ENCODE measurements around the gene RAX.
"Not testable (repeated sequence)": the region's sequence is repeated elsewhere in the genome, so short reads cannot be mapped to it uniquely, and the experiment has no call there.

RAX gene

DNA sequence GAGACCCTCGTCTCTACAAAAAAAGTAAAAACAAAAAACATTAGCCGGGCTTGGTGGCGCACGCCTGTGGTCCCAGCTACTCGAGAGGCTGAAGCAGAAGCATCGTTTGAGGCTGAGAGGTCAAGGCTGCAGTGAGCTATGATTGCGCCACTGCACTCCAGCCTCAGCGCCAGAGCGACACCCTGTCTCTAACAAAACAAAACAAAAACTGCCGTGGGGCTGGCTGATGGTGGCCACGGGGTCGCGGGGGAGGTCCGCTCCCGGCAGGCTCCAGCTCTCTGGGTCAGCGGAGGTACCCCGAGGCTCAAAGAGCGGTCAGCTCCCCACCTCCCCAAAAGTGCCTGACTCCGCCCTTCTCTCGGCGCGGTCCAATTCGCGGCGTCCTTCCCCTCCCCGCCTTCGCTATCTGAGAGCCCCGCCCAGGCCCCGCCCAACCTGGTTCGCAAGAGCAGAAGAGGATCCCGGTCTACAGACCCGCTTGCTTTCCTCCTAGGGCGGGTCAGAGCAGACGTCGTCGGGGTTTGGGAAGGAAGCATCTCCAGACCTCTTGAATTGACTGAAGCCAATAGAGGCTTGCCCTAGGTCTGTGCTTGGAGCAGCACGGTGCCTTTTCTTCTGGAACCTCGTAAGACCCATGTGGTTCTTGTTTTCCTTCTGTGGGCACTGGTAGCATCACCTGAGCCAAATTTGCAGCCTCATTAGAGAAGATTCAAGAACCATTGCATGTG lies 7.8 kb downstream of the RAX start:
- H3K27me3 ChIP-seq (ENCODE audit: insufficient read depth, low read length), result peaks cover 82% of the 10 kb centered on the region

DNA sequence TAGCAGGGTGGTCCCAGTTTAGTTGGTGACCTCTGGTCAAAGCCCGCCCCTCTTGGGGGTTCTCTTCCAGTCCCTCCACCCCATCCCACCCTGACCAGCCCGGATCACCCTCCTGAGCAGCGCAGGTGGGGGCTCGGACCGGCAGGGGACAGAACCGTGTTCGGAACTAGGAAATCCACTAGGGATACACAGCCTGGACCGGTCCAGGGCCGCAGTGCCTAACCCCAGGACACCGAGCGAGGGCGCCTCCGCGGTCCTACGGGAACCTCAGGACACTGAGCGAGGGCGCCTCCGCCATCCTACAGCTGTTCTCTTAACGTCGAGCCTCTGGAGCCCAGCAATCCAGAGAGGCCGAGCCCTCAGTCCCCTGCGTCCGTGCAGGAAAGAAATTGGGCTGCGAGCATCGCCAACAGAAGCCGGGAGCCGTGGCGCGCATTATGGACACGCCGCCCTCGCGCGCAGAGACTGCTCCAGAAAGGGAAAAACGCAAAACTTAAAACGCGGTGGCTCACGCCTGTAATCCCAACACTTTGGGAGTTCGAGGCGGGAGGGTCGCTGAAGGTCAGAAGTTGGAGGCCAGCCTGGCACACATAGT lies 8.5 kb downstream of the RAX start:
- no peak overlapping the region for H3K9ac ChIP-seq (ENCODE audit: low read depth, low read length)
- no peak overlapping the region for H3K27ac ChIP-seq (ENCODE audit: low read length)
- H3K27me3 ChIP-seq (ENCODE audit: insufficient read depth, low read length), result peaks cover 78% of the 10 kb centered on the region
- peak overlapping the region; percentile 61; the same call in 1 of the 2 replicates for H3K4me3 ChIP-seq (ENCODE audit: low read length)
- H3K9me3 ChIP-seq (ENCODE audit: insufficient read depth, low read depth, low read length), result peaks cover 19% of the 10 kb centered on the region; the same call in 1 of the 2 replicates
- H3K4me1 ChIP-seq (ENCODE audit: insufficient read depth, low read length), result peaks cover 10% of the 10 kb centered on the region
- H3K36me3 ChIP-seq (ENCODE audit: insufficient read depth, low read depth, low read length), result no peaks in the 10 kb centered on the region

More for the DNA sequence above, 7.8 kb downstream of the RAX start:
- Histone ChIP-seq H3K36me3 (ENCODE audit: insufficient read depth, low read depth, low read length) (no peaks in the 10 kb centered on the region), H3K9ac (ENCODE audit: low read depth, low read length) (no peak overlapping the region), H3K9me3 (ENCODE audit: insufficient read depth, low read depth, low read length) (peaks cover 19% of the 10 kb centered on the region; the same call in 1 of the 2 replicates), H3K4me3 (ENCODE audit: low read length) (peak overlapping the region; percentile 61; the same call in 1 of the 2 replicates), H3K27ac (ENCODE audit: low read length) (no peak overlapping the region), H3K4me1 (ENCODE audit: insufficient read depth, low read length) (peaks cover 10% of the 10 kb centered on the region)

DNA sequence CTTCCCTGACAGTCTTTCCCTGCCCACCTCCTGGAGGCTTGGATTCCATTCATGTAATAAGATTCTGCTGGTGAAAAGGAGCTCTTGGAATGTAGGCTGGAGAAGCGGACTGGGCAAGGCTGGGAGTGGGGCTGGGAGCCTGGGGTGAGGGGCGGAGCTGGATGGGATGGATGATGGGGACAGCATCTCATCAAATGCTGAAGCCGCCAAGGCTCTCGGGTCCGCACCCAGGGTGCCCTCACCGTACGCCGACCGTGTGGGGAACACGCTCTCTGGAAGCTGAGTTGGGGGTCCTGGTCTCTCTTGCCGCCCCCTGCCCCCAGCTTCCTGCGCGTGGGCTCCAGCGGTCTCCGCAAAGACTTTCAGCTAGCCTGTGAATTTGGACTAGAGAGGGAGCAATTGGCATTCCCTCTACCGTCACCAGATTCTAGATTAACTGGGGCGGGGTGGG lies 9.1 kb downstream of the RAX start:
- Histone ChIP-seq H3K36me3 (ENCODE audit: insufficient read depth, low read depth, low read length) (no peaks in the 10 kb centered on the region), H3K9me3 (ENCODE audit: insufficient read depth, low read depth, low read length) (peaks cover 19% of the 10 kb centered on the region; the same call in 1 of the 2 replicates), H3K27me3 (ENCODE audit: insufficient read depth, low read length) (peaks cover 73% of the 10 kb centered on the region), H3K27ac (ENCODE audit: low read length) (no peak overlapping the region), H3K9ac (ENCODE audit: low read depth, low read length) (no peak overlapping the region), H3K4me3 (ENCODE audit: low read length) (peak overlapping the region; percentile 39; the same call in 1 of the 2 replicates), H3K4me1 (ENCODE audit: insufficient read depth, low read length) (peaks cover 10% of the 10 kb centered on the region)

DNA sequence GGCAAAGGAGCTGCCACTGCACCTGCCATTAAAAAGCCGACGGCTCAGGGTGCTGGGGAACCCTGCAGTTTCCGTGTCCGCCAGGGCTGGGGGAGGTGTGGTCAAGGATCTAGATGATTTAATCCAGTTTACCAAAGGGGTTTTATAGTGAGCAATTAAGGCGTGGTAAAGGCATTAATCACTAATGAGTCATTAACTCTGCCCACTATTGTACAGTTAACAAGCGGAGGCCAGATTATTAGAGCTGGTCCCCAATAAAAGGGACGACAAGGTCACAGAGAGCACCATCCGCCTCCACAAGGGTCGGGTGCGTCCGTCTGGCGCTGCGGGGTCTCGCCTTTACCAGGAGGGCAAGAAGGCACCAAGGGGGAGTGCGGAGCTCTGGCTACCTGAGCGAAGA lies 9.6 kb downstream of the RAX start:
- Histone ChIP-seq H3K36me3 (ENCODE audit: insufficient read depth, low read depth, low read length) (no peaks in the 10 kb centered on the region), H3K9me3 (ENCODE audit: insufficient read depth, low read depth, low read length) (peaks cover 19% of the 10 kb centered on the region; the same call in 1 of the 2 replicates), H3K27me3 (ENCODE audit: insufficient read depth, low read length) (peaks cover 69% of the 10 kb centered on the region), H3K9ac (ENCODE audit: low read depth, low read length) (no peak overlapping the region), H3K4me3 (ENCODE audit: low read length) (no peak overlapping the region), H3K27ac (ENCODE audit: low read length) (no peak overlapping the region), H3K4me1 (ENCODE audit: insufficient read depth, low read length) (peaks cover 10% of the 10 kb centered on the region)

DNA sequence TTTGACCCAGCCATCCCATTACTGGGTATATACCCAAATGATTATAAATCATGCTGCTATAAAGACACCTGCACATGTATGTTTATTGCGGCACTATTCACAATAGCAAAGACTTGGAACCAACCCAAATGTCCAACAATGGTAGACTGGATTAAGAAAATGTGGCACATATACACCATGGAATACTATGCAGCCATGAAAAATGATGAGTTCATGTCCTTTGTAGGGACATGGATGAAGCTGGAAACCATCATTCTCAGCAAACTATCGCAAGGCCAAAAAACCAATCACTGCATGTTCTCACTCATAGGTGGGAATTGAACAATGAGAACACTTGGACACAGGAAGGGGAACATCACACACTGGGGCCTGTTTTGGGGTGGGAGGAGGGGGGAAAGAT lies 11.0 kb downstream of the RAX start:
- not testable (repeated sequence) for H3K4me1 ChIP-seq (ENCODE audit: insufficient read depth, low read length); H3K36me3 ChIP-seq (ENCODE audit: insufficient read depth, low read depth, low read length); H3K4me3 ChIP-seq (ENCODE audit: low read length); H3K9ac ChIP-seq (ENCODE audit: low read depth, low read length); H3K27ac ChIP-seq (ENCODE audit: low read length)
- H3K9me3 ChIP-seq (ENCODE audit: insufficient read depth, low read depth, low read length), result peaks cover 10% of the 10 kb centered on the region; the same call in 1 of the 2 replicates
- peaks cover 54% of the 10 kb centered on the region for H3K27me3 ChIP-seq (ENCODE audit: insufficient read depth, low read length)

DNA sequence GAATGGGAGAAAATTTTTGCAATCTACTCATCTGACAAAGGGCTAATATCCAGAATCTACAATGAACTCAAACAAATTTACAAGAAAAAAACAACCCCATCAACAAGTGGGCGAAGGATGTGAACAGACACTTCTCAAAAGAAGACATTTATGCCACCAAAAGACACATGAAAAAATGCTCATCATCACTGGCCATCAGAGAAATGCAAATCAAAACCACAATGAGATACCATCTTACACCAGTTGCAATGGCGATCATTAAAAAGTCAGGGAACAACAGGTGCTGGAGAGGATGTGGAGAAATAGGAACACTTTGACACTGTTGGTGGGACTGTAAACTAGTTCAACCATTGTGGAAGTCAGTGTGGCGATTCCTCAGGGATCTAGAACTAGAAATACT lies 11.4 kb downstream of the RAX start:
- H3K27ac ChIP-seq (ENCODE audit: low read length); H3K9me3 ChIP-seq (ENCODE audit: insufficient read depth, low read depth, low read length); H3K4me1 ChIP-seq (ENCODE audit: insufficient read depth, low read length); H3K4me3 ChIP-seq (ENCODE audit: low read length); H3K9ac ChIP-seq (ENCODE audit: low read depth, low read length); H3K36me3 ChIP-seq (ENCODE audit: insufficient read depth, low read depth, low read length): not testable (repeated sequence)
- peaks cover 50% of the 10 kb centered on the region for H3K27me3 ChIP-seq (ENCODE audit: insufficient read depth, low read length)

DNA sequence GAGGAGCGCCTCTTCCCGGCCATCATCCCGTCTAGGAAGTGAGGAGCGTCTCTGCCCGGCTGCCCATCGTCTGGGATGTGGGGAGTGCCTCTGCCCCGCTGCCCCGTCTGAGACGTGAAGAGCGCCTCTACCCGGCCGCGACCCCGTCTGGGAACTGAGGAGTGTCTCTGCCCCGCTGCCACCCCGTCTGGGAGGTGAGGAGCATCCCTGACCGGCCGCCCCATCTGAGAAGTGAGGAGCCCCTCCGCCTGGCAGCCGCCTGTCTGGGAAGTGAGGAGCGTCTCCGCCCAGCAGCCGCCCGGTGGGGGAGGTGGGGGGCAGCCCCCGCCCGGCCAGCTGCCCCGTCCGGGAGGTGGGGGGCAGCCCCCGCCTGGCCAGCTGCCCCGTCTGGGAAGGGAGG lies 17.8 kb downstream of the RAX start:
- not testable (repeated sequence) for H3K36me3 ChIP-seq (ENCODE audit: insufficient read depth, low read depth, low read length); H3K4me3 ChIP-seq (ENCODE audit: low read length); H3K27ac ChIP-seq (ENCODE audit: low read length)

DNA sequence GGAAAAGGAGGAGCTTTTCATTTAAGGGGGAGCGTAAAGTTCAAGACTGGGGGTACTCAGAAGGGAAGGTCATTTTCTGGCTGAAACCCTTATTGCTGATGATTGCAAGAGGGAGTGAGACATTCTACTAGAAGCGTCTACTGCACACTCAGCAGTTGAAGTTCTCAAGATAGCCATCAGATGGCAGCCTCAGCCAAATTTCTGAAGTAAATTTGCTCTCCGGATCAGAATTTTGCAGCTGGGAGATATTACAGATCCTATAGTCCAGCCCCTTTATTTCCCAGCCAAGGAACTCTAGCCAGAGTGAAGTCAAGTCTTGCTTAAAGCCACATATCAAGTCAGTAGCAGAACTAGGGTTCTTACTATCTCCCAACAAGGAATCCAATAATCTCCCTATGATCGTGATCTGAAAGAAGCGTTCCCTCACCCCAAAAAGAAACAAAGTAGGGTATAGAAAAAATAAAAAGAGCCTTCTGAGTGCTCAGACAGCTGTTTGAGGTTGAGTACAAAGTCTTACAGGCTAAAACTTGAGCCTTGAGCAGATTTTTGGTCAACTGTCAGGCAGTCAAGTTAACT lies 24.0 kb downstream of the RAX start:
- Histone ChIP-seq H3K4me3 (ENCODE audit: low read length) (no peak overlapping the region), H3K4me1 (ENCODE audit: insufficient read depth, low read length) (no peaks in the 10 kb centered on the region), H3K36me3 (ENCODE audit: insufficient read depth, low read depth, low read length) (no peaks in the 10 kb centered on the region), H3K27me3 (ENCODE audit: insufficient read depth, low read length) (peaks cover 50% of the 10 kb centered on the region), H3K9me3 (ENCODE audit: insufficient read depth, low read depth, low read length) (no peaks in the 10 kb centered on the region), H3K27ac (ENCODE audit: low read length) (no peak overlapping the region), H3K9ac (ENCODE audit: low read depth, low read length) (no peak overlapping the region)

More for the DNA sequence above, 17.8 kb downstream of the RAX start:
- not testable (repeated sequence) for H3K9ac ChIP-seq (ENCODE audit: low read depth, low read length); H3K4me1 ChIP-seq (ENCODE audit: insufficient read depth, low read length); H3K9me3 ChIP-seq (ENCODE audit: insufficient read depth, low read depth, low read length)
- peaks cover 11% of the 10 kb centered on the region; the same call in 1 of the 2 replicates for H3K27me3 ChIP-seq (ENCODE audit: insufficient read depth, low read length)

DNA sequence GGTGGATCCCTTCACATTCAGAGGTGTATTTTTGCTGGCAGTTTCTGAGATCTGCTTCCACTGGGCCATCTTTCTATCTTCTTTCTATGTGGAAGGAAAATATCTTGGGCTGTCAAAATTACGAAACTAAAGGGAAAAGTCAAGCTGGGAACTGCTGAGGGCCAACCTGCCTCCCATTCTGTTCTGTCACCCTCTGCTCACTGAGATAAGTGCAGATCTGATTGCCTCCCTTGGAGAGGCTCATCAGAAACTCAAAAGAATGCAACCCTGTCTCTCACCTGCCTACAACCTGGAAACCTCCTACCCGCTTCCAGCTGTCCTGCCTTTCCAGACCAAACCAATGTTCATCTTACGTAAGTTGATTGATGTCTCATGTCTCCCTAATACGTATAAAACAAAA lies 26.5 kb downstream of the RAX start:
- Histone ChIP-seq H3K9ac (ENCODE audit: low read depth, low read length) (no peak overlapping the region), H3K4me1 (ENCODE audit: insufficient read depth, low read length) (no peaks in the 10 kb centered on the region), H3K27ac (ENCODE audit: low read length) (no peak overlapping the region), H3K36me3 (ENCODE audit: insufficient read depth, low read depth, low read length) (no peaks in the 10 kb centered on the region), H3K27me3 (ENCODE audit: insufficient read depth, low read length) (peaks cover 50% of the 10 kb centered on the region), H3K9me3 (ENCODE audit: insufficient read depth, low read depth, low read length) (no peaks in the 10 kb centered on the region), H3K4me3 (ENCODE audit: low read length) (no peak overlapping the region)

DNA sequence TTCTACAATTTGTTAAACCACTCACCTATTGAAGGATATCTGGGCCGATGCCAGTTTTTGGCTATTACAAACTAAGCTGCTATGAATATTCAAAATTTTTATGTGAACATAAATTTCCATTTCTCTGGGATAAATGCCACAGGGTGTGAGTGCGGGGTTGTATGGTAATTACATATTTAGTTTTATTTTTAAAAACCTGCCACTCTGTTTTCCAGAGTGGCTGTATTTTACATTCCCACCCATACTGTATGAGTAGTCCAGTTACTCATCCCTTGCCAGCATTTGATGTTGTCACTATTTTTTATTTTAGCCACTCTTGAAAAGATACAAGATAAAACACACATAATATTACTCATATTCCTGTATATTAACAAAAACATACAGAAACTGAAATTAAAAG lies 30.3 kb downstream of the RAX start:
- no peaks in the 10 kb centered on the region for H3K4me1 ChIP-seq (ENCODE audit: insufficient read depth, low read length)
- H3K27me3 ChIP-seq (ENCODE audit: insufficient read depth, low read length), result peaks cover 36% of the 10 kb centered on the region
- no peaks in the 10 kb centered on the region for H3K36me3 ChIP-seq (ENCODE audit: insufficient read depth, low read depth, low read length)
- no peak overlapping the region for H3K9ac ChIP-seq (ENCODE audit: low read depth, low read length)
- H3K27ac ChIP-seq (ENCODE audit: low read length), result no peak overlapping the region
- H3K4me3 ChIP-seq (ENCODE audit: low read length), result no peak overlapping the region
- H3K9me3 ChIP-seq (ENCODE audit: insufficient read depth, low read depth, low read length), result no peaks in the 10 kb centered on the region

DNA sequence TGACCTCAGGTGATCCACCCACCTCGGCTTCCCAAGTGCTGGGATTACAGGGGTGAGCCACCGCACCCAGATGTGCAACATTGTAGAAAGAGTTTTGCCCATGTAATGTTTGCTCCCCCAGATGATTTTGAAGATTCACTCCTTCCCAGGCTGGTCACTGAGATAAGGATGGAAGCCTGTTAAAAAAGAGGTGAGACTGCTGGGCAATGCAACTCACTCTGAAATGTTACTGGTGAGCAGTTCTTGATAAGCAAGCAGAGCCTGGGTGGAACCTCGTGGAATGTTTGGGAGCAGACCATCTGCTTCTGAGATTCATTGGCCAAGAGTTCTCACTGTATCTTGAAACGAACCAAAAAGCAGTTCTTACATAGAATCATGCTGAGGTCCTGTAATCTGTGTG lies 33.6 kb downstream of the RAX start:
- no peaks in the 10 kb centered on the region for H3K36me3 ChIP-seq (ENCODE audit: insufficient read depth, low read depth, low read length)
- H3K27me3 ChIP-seq (ENCODE audit: insufficient read depth, low read length), result peaks cover 6% of the 10 kb centered on the region; the same call in 1 of the 2 replicates
- H3K4me3 ChIP-seq (ENCODE audit: low read length), result no peak overlapping the region
- H3K9me3 ChIP-seq (ENCODE audit: insufficient read depth, low read depth, low read length), result no peaks in the 10 kb centered on the region; the same call in 1 of the 2 replicates
- no peak overlapping the region for H3K9ac ChIP-seq (ENCODE audit: low read depth, low read length)
- H3K27ac ChIP-seq (ENCODE audit: low read length), result no peak overlapping the region
- no peaks in the 10 kb centered on the region for H3K4me1 ChIP-seq (ENCODE audit: insufficient read depth, low read length)

DNA sequence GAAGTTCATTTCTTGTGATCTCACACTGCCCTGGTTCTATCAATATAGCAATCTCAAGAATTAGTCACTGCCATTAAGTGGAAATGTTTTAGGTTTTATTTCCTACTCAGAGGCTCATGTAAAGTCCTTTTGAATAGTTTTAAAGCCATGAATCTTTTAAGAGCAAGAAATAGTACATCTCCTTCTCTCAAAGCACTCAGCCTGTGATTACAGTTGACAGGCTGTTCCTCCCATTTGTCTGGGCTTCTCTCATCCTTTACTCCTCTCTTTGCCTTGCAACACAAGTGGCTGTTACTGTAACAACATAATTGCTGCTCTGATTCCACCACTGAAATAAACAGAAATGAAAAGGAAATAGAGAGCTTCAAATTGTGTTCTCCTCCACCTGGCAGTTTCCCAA lies 34.9 kb downstream of the RAX start:
- no peaks in the 10 kb centered on the region; the same call in 1 of the 2 replicates for H3K9me3 ChIP-seq (ENCODE audit: insufficient read depth, low read depth, low read length)
- no peak overlapping the region for H3K27ac ChIP-seq (ENCODE audit: low read length)
- 0 out of 2 replicates have a peak, but pooled peaks cover 6% of the 10 kb centered on the region for H3K27me3 ChIP-seq (ENCODE audit: insufficient read depth, low read length)
- no peak overlapping the region for H3K9ac ChIP-seq (ENCODE audit: low read depth, low read length)
- no peaks in the 10 kb centered on the region for H3K4me1 ChIP-seq (ENCODE audit: insufficient read depth, low read length)
- no peak overlapping the region for H3K4me3 ChIP-seq (ENCODE audit: low read length)
- H3K36me3 ChIP-seq (ENCODE audit: insufficient read depth, low read depth, low read length), result no peaks in the 10 kb centered on the region
